NT2/D1 (cell line): ENCODE data around the gene USP5.

Experiments
- YY1 ChIP-seq: IDR thresholded peaks from 2 replicates; pipeline ENCODE4 v1.6.1; 2011; ENCODE audit not compliant: insufficient read length, insufficient read depth
- ZNF274 ChIP-seq: IDR thresholded peaks from 2 replicates; pipeline ENCODE4 v1.6.1; 2011; ENCODE audit warnings: mild to moderate bottlenecking, low read depth, low read length

GRCh38 chr12:6826125-6826733 lies 25.7 kb upstream of the USP5 start:
- TF ChIP-seq ZNF274 = no peak
- no peak for TF ChIP-seq YY1
